Adipose tissue (tissue), 3 donors: ENCODE data around the gene TECR. TPM values are rescaled to one million over a fixed set of nuclear protein-coding genes. Genes with fewer than 3 reads are reported as not detected.
"Not testable (repeated sequence)": the region's sequence is repeated elsewhere in the genome, so short reads cannot be mapped to it uniquely, and the experiment has no call there.

Experiments used
- H3K27ac ChIP-seq: one replicate; pipeline ENCODE4 v1.5.1; 2013; ENCODE audit warnings: low read depth, low read length
- WGBS, 3 donors: extraction: QIAGEN DNeasy Blood & Tissue Kit; methylation state at CpG; one replicate each; pipeline ENCODE4 v1.1.7; 2013; 5-methylcytosine and 5-hydroxymethylcytosine counted together
- polyA plus RNA-seq, 3 donors: library from polyadenylated mRNA; stranded (reverse); fragments of 200-250 nt; gene quantifications; one replicate each; pipeline ENCODE4 v1.2.3, GENCODE V29; 2013
- donor health status: healthy with polysubstance abuse.
- donor health status: Bipolar disorder and iron deficiency.
- donor health status: healthy.

TECR gene
- polyA plus RNA-seq, 3 donors = 82.2 to 242 (median 129) TPM

- no peak overlapping the region for H3K27ac ChIP-seq
- 30 to 37% (median 30%) methylated on average over 39 of the region's 39 CpGs for WGBS, 3 donors
Measured at GRCh38 chr19:14528419-14529253, 758 bp upstream of the TECR start.

- no peak overlapping the region for H3K27ac ChIP-seq
- WGBS, 3 donors = 0% methylated on average over 18 of the region's 18 CpGs
Measured at GRCh38 chr19:14530005-14530348, 583 bp downstream of the TECR start.

GRCh38 chr19:14530506-14530905 lies 1.1 kb downstream of the TECR start:
- 52 to 64% (median 56%) methylated on average over 3 of the region's 3 CpGs for WGBS, 3 donors

GRCh38 chr19:14533450-14533849 lies 4.1 kb downstream of the TECR start:
- no peak overlapping the region for H3K27ac ChIP-seq
- 74 to 90% (median 90%) methylated on average over 5 of the region's 5 CpGs for WGBS, 3 donors

More at GRCh38 chr19:14530506-14530905, 1.1 kb downstream of the TECR start:
- no peak overlapping the region for H3K27ac ChIP-seq

DNA sequence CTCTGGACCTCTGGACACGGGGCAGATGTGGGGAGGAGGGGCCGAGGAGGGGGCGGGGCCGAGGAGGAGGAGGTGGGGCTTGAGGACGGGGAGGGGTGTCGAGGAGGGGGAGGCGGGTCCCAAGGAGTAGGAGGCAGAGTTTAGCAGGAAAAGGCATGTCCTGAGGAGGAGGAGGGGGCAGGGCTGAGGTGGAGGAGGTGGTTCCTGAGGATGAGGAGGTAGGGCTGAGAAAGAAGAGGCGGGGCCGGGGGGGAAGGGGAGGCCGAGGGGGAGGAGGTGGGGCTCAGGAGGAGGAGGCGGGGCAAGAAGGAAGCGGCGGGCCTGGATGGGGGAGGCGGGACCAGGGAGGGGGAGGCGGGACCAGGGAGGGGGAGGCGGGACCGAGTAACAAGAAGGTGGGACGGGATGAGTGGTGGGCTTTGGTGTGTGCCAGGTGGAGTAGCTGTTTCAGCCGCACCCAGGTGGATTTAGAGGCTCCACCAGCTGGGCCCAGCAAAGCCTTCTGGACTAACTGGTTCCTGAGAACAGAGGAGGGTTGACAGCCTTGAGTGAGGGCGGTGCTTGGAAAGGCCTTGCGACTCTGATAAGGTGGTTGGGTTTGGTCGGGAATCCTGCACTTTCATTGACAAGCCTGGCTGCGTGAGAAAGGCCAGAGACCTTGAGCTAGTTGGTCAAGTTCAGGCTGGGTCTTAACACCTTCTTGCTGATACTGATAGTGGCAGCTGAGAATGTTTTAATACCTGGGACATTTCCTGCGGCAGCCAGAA lies 7.7 kb downstream of the TECR start:
- WGBS, 3 donors = 9 to 32% (median 29%) methylated on average over 16 to 24 of the region's 24 CpGs
- no peak overlapping the region for H3K27ac ChIP-seq

DNA sequence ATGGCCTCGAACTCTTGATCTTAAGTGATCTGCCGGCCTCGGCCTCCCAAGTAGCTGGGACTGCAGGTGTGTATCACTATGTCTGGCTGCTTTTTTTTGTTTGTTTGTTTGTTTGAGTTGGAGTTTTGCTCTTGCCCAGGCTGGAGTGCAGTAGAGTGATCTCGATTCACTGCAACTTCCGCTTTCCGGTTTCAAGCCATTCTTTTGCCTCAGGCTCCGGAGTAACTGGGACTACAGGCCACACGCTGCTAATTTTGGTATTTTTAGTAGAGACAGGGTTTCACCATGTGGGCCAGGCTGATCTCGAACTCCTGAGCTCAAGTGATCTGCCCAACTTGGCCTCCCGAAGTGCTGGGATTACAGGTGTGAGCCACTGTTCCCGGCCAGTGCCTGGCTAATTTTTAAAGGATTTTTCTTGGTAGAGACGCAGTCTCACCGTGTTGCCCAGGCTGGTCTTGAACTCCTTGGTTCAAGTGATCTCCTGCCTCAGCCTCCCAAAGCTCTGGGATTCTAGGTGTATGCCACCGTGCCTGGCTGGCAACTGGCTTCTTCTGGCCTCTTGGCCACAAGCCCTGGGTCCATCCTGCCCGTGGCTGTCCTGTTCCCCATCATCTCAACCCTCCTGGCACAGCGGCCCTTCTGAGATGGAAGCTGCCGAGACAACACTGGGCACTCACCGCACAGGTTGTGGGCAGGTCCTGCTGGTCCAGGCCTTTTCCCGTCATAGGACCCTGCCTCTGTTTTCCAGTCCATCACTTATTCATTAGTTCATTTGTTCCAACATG lies 11.5 kb downstream of the TECR start:
- WGBS, 3 donors = 90 to 92% (median 91%) methylated on average over 19 of the region's 19 CpGs
- no peak overlapping the region for H3K27ac ChIP-seq

GRCh38 chr19:14541979-14542378 lies 12.6 kb downstream of the TECR start:
- H3K27ac ChIP-seq = not testable (repeated sequence)
- 79 to 84% (median 81%) methylated on average over 5 of the region's 5 CpGs for WGBS, 3 donors

DNA sequence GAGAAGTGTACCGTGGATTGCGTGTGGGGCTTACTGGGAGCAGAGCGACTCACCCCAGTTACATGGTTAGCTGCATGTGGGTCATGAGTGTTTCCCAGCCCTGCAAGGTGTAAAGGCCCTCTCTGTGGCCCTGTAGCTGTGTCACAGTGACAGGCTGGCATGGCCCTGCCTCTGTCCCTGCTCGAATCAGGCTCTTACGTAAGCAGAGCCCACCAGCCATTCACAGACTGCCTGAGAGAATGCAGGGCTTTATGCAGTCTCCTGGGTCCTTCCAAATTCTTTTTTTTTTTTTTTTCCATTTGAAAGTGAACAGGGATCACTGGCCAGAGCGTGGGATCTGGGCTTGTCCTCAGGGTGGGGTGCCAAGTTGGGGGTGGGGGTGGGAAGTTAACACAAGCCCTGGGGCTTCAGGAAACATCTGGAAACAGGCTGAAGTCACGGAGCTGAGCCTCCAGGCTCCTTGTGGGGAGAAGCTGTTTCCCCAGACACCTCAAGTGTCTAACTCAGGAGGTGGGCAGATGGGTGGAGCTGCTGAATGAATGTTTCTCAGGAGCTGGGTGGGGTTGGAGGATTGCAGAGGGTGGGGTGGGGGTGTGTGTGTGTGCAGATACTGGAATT lies 13.4 kb downstream of the TECR start:
- H3K27ac ChIP-seq = no peak overlapping the region
- 32 to 61% (median 36%) methylated on average over 7 of the region's 7 CpGs for WGBS, 3 donors

- 85 to 94% (median 91%) methylated on average over 5 of the region's 5 CpGs for whole genome bisulfite sequencing, 3 donors
Measured at GRCh38 chr19:14544047-14544446, 14.7 kb downstream of the TECR start.

DNA sequence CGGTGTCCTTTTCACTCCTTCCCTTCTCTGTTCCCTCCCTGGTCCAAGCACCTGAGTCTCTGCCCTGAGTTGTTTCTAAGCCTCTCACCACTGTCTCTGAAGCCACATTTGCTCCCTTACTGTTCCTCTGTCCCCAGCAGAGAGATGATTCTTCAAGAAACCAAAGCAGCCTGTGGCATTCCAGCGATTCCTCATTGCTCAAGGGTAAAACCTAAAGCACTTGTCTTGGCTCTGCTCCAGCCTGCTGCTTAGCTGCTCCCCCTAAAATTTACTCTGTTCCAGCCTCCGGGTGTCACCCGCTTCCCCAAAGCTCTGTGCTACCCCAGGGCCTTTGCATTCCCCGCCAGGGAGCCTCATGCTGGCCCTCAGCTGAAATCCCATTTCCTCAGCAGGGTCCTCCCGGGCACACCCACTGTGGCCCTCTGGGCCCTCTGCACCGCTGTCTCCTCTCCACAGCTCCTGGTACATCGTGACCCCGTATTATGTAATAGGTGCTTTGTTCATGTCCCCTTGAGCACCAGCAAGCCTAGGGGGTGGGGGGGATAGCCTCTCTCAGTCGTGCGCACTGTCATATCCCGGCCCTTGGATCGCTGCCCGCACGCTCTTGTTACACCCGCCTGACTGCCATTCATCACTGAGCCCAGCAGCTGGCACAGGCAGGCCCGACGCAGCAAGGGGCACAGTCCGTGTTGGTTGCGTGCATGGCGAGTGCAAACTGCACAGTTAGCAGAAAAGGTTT lies 15.8 kb downstream of the TECR start:
- no peak overlapping the region for H3K27ac ChIP-seq
- WGBS, 3 donors = 38 to 70% (median 63%) methylated on average over 21 of the region's 21 CpGs

More at GRCh38 chr19:14544047-14544446, 14.7 kb downstream of the TECR start:
- no peak overlapping the region for H3K27ac ChIP-seq

DNA sequence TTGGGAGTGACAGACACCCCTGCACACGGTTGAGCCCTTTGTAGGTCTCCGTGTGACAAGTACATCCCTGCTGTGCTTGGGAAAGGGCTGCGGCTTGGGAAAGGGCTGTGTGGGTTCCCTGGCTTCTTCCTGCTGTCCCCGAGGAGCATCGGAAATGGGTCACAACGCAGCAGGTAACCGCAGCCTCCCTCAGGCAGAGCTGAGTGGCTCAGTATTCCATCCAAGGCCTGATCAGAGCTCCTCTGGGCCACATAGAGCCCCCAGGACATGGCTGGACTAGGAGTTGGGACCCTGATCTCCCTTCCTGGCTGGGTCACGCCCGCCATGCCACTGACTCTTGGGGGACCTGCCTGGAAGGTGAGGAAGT lies 16.3 kb downstream of the TECR start:
- 55 to 81% (median 67%) methylated on average over 7 to 9 of the region's 9 CpGs for WGBS, 3 donors

GRCh38 chr19:14550201-14550754 lies 20.9 kb downstream of the TECR start:
- no peak overlapping the region for H3K27ac ChIP-seq

More for the DNA sequence above, 16.3 kb downstream of the TECR start:
- no peak overlapping the region for H3K27ac ChIP-seq

DNA sequence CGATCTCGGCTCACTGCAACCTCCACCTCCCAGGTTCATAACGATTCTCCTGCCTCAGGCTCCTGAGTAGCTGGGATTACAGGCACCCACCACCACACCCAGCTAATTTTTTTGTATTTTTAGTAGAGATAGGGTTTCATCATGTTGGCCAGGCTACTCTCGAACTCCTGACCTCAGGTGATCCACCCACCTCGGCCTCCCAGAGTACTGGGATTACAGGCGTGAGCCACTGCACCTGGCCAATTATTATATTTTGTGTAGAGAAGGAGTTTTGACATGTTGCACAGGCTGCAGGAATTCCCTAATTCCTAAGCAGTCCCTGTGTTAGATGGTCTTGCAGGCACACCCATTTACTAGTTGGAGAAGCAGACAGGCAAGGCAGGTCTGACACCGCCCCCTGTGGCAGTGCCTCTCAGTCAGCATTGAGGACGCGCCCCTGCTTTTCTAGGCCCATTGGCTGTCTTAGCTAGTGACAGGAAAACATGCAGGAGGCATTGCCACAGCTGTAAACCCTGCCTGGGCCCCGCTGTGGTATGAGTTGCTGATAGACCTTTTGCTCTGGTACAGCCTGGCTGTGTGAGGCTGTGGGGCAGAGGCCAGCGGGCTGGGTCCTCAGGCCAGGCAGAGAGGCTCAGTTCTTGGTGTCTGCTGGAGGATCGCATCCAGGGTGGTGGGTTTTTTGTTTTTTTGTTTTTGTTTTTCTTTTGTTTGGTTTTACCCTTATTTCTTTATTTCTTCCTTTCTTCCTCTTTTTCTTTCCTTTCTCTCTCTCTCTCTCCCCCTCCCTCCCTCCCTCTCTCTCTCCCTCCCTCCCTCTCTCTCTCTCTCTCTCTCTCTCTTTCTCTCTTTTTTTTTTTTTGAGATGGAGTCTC lies 22.0 kb downstream of the TECR start:
- WGBS, 3 donors = 59 to 69% (median 60%) methylated on average over 12 of the region's 12 CpGs

More at GRCh38 chr19:14550201-14550754, 20.9 kb downstream of the TECR start:
- 52 to 57% (median 53%) methylated on average over 15 of the region's 15 CpGs for WGBS, 3 donors

GRCh38 chr19:14552006-14552360 lies 22.6 kb downstream of the TECR start:
- 70 to 83% (median 77%) methylated on average over 8 of the region's 8 CpGs for WGBS, 3 donors
- H3K27ac ChIP-seq = not testable (repeated sequence)

More for the DNA sequence above, 22.0 kb downstream of the TECR start:
- not testable (repeated sequence) for H3K27ac ChIP-seq

DNA sequence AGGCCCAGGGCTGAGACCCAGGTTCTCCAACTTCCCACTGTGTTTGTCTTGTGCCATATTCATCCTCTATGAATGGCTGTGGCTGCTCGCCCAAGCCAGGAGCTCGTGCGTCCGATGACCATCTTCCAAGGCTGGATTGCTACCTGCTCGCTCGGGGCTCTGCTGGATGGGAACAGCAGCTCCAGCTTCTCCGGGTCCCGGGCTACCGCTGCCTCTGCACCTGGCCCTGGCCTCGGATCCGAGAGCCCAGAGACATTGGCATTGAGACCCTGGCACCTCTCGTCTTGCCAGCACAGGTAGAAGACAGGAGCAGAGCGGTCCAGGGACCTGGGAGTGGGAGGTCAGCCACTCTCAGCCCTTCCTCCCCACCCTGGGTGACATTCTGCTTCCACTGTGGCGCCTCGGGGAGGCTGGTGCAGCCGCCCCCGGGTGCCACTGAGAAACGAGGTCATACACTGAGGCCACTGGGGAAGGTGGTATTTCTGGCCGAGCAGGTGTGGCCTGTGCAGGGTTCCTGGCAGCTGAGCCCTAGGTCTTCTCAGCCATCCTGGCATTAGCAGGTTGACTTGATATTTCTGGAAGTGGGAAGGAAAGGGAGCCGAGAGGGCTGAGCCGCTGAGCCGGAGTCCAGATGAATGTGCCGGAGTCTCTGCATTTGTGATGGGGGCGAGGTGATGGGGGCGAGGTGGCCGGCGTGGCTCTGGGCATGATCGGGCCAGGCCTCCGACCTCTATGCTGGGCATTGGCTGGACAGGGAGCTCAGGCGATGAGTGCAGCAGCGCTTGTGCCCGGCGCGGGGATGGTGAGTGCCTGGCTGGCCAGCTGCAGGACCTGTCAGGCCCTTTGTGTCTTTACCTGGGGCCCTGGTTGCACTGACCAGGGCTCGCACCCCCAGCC lies 23.9 kb downstream of the TECR start:
- no peak overlapping the region for H3K27ac ChIP-seq
- WGBS, 3 donors = 89 to 95% (median 95%) methylated on average over 34 to 35 of the region's 35 CpGs

DNA sequence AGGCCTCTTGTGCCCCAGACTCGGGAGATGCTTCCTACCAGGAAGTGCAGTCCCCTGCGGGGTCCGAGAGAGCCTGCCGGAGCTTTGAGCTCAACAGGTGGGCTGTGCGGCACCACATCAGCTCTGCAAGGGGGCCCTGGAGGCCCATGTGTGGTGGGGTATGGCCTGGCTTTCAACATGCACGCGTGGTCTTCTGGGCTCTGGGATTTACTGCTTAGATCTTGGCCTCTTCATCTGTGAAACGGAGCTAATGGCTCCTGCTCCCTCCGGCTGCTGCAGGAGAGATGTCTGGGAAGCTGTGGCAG lies 24.5 kb downstream of the TECR start:
- WGBS, 3 donors = 75 to 78% (median 78%) methylated on average over 9 of the region's 9 CpGs
- H3K27ac ChIP-seq = no peak overlapping the region
